Effector memory CD4-positive, alpha-beta T cell (primary cell): ENCODE data around the gene VCL.
"Not testable (repeated sequence)": the region's sequence is repeated elsewhere in the genome, so short reads cannot be mapped to it uniquely, and the experiment has no call there.

Experiments
- DNase-seq, 3 donors: peaks; one replicate each; pipeline ENCODE4 v3.0.0-alpha.2; 2020
- H3K27ac ChIP-seq: 2 replicates; pipeline ENCODE4 v1.7.0; 2013; ENCODE audit warnings: mild to moderate bottlenecking, low read length, moderate library complexity; ENCODE audit not compliant: insufficient read depth, poor library complexity, severe bottlenecking
- H3K27me3 ChIP-seq: replicated peaks from 2 replicates; pipeline ENCODE4 v1.7.0; 2013; ENCODE audit warnings: mild to moderate bottlenecking, low read length; ENCODE audit not compliant: insufficient read depth, control insufficient read depth, poor library complexity, severe bottlenecking
- H3K36me3 ChIP-seq: 2 replicates; pipeline ENCODE4 v1.7.0; 2013; ENCODE audit warnings: mild to moderate bottlenecking, low read length, moderate library complexity; ENCODE audit not compliant: control insufficient read depth, insufficient read depth
- H3K4me1 ChIP-seq: 2 replicates; pipeline ENCODE4 v1.7.0; 2013; ENCODE audit warnings: low read length, mild to moderate bottlenecking; ENCODE audit not compliant: control insufficient read depth, insufficient read depth, poor library complexity, severe bottlenecking
- H3K4me3 ChIP-seq: 2 replicates; pipeline ENCODE4 v1.7.0; 2013; ENCODE audit warnings: low read length, low read depth, mild to moderate bottlenecking; ENCODE audit not compliant: insufficient read depth, poor library complexity, severe bottlenecking
- H3K9me3 ChIP-seq: 2 replicates; pipeline ENCODE4 v1.7.0; 2013; ENCODE audit warnings: mild to moderate bottlenecking, low read length, moderate library complexity; ENCODE audit not compliant: control insufficient read depth

VCL gene

DNA sequence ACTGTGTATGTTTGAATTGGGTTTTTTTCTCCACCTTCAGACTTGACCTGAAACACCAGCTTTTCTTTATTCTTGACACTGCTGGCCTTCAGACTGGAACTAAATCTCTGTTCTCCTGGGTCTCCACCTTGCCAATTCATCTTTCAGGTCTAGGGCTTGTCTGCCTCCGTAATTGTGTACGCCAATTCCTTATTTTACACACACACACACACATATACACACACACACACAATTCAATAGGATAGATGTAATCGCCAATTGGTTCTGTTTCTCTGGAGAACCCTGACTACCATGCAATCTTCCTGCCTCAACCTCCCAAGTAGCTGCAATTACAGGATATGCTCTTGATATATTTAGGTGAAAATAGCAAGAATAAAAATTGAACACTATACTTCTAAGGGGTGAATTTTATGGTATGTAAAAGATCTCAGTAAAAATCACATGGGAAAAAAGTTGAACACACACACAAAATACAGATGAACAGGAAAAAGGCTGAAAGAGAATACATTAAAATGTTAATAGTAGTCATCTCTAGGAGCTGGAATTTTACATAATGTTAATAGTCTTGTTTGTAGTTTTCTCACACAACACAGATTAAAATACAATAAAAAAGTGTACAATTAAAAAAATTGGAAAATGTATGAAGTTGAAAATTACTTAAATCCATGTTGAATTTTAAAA is 6.6 kb upstream of the VCL start:
- H3K36me3 ChIP-seq = no peaks in the 10 kb centered on the region
- peaks cover 14% of the 10 kb centered on the region for H3K4me1 ChIP-seq
- no peak overlapping the region for H3K4me3 ChIP-seq
- H3K9me3 ChIP-seq = no peaks in the 10 kb centered on the region
- no peak overlapping the region for H3K27ac ChIP-seq
- DNase-seq = no peak
- no peaks in the 10 kb centered on the region for H3K27me3 ChIP-seq

DNA sequence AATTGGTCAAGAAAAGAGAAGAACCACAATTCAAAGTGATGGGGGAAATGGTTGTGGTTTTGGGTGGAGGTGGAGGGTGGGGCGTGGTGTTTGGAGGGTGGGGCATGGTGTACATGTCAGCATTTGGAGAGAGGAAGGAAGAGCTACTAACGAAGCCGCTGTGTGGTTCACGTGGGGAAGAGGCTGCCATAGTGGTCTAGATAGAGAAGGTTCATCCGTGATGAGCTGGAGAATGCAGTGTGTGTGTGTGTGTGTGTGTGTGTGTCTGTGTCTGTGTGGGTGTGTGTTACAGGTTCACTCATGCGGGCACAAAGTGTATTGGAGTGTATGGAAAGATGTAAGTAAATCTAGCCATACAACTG is 6.1 kb upstream of the VCL start:
- H3K4me3 ChIP-seq = no peak overlapping the region

DNA sequence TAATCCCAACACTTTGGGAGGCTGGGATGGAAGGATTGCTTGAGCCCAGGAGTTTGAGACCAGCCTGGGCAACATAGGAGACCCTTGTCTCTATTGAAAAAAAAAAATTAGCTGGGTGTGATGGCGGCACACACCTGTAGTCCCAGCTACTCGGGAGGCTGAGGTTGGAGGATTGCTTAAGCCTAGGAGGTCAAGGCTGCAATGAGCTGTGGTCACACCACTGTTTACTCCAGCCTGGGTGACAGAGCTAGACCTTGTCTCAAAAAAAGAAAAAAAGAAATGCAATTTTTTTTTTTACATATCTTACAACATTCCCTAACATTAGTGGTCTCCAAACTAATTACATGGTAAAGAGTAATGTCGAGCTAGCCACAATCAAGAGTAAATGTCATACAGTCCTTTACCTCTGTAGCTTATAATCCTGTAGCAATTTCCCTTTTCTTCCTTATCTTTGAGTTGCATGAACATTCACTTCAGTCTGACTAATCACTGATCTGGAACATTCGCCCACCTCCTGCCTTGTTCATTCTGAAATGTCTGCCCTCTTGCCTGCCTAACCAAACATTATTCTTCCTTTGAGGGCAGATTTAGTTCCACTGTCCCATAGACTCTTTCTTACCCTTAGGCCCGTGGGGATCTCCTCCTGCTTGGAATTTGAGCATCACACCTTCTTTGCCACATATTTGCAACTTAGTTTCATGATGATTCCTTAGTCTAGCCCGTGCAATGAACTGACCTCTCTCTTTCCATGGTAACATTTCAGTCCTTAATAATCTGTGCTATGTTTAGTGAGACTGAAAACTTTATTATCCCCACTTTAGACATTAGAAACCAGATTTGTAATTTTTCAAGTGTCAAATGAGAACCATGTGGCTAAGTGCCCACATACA is 4.8 kb upstream of the VCL start:
- Histone ChIP-seq H3K36me3 (no peaks in the 10 kb centered on the region), H3K27me3 (no peaks in the 10 kb centered on the region), H3K9me3 (no peaks in the 10 kb centered on the region), H3K4me1 (peaks cover 14% of the 10 kb centered on the region), H3K27ac (no peak overlapping the region), H3K4me3 (no peak overlapping the region)
- DNase-seq = no peak

More for the DNA sequence above, 6.1 kb upstream of the VCL start:
- peak; percentile 66 to 68 (median 67) for DNase-seq
- no peaks in the 10 kb centered on the region for H3K27me3 ChIP-seq
- H3K4me1 ChIP-seq = peaks cover 14% of the 10 kb centered on the region
- H3K36me3 ChIP-seq = no peaks in the 10 kb centered on the region
- peak overlapping the region; percentile 4 for H3K27ac ChIP-seq
- no peaks in the 10 kb centered on the region for H3K9me3 ChIP-seq

DNA sequence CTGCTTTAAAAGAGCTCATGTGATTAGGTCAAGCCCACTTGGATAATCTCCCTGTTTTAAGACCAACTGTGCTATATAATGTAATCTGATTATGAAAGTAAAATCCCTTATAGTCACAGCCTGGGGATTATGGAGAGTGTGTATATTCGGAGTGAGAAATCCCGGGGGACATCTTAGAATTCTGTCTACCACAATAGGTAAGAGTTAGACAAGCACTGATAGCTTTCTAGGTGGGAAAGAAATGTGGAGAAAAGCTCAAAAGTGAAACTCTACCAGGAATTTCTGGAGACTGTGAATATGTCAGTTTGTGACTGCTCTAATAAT is 2.9 kb upstream of the VCL start:
- no peaks in the 10 kb centered on the region for H3K36me3 ChIP-seq
- no peak overlapping the region for H3K27ac ChIP-seq
- H3K27me3 ChIP-seq = no peaks in the 10 kb centered on the region
- no peak for DNase-seq
- H3K4me3 ChIP-seq = no peak overlapping the region
- H3K9me3 ChIP-seq = no peaks in the 10 kb centered on the region
- peaks cover 26% of the 10 kb centered on the region for H3K4me1 ChIP-seq

DNA sequence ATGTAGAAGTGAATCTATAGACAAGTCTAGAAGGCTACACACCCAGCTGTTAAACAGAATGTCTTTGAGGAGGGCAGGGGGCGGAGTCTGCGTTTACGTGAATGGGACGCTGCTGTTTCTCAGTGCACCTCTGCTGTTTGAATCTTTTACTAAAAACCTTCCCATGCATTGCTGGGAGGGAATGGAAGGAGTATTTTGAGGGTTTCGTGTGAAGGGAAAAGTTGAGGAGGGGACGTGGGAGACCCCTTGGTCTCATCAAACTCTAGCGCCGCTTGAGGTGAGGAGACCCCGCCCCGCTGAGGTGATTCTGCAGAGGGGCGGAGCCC is 492 bp upstream of the VCL start:
- peak overlapping the region; percentile 87 for H3K27ac ChIP-seq
- H3K4me3 ChIP-seq = peak overlapping the region; percentile 88
- no peaks in the 10 kb centered on the region for H3K36me3 ChIP-seq
- no peak for DNase-seq
- H3K27me3 ChIP-seq = no peaks in the 10 kb centered on the region
- H3K4me1 ChIP-seq = peaks cover 26% of the 10 kb centered on the region
- no peaks in the 10 kb centered on the region for H3K9me3 ChIP-seq

DNA sequence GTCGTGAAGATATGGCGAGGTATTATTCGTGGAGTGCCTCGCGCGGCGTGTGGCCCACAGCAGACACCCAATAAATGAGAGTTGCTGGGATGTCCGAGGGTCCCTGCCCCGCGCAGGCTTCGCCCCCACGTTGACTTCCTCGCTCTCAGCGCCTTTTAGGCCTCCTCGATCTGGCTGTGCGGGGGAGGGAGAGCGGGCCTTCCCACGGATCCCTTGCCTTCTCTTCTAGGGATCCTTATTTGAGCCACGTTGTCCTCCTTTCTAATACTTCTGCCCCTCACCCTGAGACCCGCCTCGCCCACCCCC is 660 bp downstream of the VCL start:
- no peaks in the 10 kb centered on the region for H3K27me3 ChIP-seq
- H3K9me3 ChIP-seq = no peaks in the 10 kb centered on the region
- peaks cover 24% of the 10 kb centered on the region for H3K4me1 ChIP-seq
- H3K27ac ChIP-seq = peak overlapping the region; percentile 87
- no peak for DNase-seq
- H3K4me3 ChIP-seq = peak overlapping the region; percentile 88
- H3K36me3 ChIP-seq = no peaks in the 10 kb centered on the region

DNA sequence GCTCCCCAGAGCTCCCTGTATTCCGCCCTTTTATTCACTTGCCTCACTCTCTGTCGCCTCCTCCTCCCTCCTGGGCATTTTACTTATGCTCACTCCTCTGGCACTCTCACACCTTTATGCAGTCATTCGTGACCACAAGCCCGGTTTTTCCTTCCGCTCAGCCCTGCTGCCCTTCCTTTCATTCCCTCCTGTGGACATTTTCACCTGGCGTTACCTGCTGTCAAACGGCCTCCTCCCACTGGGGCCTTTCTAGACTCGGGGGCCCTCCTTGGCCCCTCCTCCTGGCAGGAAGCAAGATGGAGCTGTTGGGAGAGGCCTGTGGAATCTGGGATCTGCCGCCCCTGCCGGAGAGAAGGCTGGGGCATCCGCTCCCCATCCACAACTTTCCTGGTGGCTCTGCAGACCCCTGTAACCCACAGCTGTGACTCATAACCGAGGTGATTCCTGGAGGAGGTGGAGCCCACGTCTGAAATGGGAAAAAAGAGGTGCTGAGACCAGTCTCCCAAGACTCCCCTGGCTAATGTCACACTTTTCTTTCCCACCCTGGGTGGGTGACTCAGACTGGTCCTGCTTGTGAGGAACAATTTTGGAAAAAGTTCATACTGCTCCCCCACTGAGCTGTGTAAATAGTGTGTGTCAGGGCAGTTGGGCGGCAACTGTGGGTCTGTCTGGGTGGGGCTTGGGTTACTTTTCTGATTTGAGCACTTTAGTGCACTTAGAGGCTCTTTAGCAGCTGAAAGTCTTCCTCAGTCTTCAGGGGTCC is 1.2 kb downstream of the VCL start:
- Histone ChIP-seq H3K27ac (peak overlapping the region; percentile 87), H3K9me3 (no peaks in the 10 kb centered on the region), H3K4me3 (peak overlapping the region; percentile 88), H3K27me3 (no peaks in the 10 kb centered on the region), H3K4me1 (peaks cover 24% of the 10 kb centered on the region), H3K36me3 (no peaks in the 10 kb centered on the region)
- DNase-seq = peak in 1 of 3 donors; percentile 7

DNA sequence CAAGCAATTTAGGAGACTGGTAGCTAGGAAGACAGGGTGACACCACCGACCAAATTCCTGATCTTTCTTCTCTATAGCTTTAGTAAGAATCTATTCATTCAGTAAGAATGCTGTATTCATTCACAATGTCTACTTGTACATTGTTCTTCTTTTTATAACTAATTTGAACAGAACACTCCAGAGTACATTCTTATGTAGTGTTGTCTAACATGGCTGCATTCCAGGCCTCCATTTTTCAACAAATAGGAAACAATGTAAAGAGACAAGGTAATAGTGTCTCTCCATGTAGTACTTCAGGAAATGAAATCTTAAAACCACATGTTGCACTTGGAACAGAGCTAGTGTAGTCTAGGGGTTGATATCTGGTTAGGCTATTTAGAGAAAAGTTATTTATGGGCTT is 1.8 kb downstream of the VCL start:
- Histone ChIP-seq H3K27ac (no peak overlapping the region), H3K36me3 (no peaks in the 10 kb centered on the region), H3K4me1 (peaks cover 24% of the 10 kb centered on the region), H3K27me3 (no peaks in the 10 kb centered on the region), H3K9me3 (no peaks in the 10 kb centered on the region), H3K4me3 (peak overlapping the region; percentile 88)
- DNase-seq = no peak

DNA sequence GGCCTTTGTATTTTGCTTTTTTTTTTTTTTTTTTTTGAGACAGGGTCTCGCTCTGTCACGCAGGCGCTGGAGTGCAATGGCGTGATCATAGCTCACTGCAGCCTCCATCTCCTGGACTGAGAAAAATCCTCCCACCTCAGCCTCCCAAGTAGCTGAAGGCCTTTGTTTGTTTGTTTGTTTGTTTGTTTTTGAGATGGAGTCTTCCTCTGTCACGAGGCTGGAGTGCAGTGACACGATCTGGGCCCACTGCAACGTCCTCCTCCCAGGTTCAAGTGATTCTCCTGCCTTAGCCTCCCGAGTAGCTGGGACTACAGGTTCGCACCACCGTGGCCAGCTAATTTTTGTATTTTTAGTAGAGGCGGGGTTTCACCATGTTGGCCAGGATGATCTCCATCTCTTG is 2.3 kb downstream of the VCL start:
- H3K4me1 ChIP-seq = peaks cover 24% of the 10 kb centered on the region
- not testable (repeated sequence) for H3K4me3 ChIP-seq, H3K27ac ChIP-seq, DNase-seq, H3K36me3 ChIP-seq, H3K9me3 ChIP-seq, H3K27me3 ChIP-seq
